Neuronal stem cell (in vitro differentiated cells): ENCODE results near the gene NUDT14.

Experiments used
- DNase-seq: peaks from one replicate; pipeline ENCODE4 v3.0.0-alpha.2; 2013; ENCODE audit warnings: low spot score
- H2AFZ ChIP-seq: one replicate; pipeline ENCODE4 v1.6.1; 2013; ENCODE audit warnings: mild to moderate bottlenecking, low read length, inconsistent platforms
- H2AK5ac ChIP-seq: 2 replicates; pipeline ENCODE4 v1.6.1; 2013; ENCODE audit warnings: low read depth, mild to moderate bottlenecking, inconsistent platforms, low read length, moderate library complexity, mixed read lengths
- H2BK120ac ChIP-seq: 2 replicates; pipeline ENCODE4 v1.6.1; 2013; ENCODE audit warnings: low read depth, mild to moderate bottlenecking, inconsistent platforms, low read length, moderate library complexity, mixed read lengths
- H2BK12ac ChIP-seq: one replicate; pipeline ENCODE4 v1.6.1; 2013; ENCODE audit warnings: low read length, inconsistent platforms
- H2BK15ac ChIP-seq: 2 replicates; pipeline ENCODE4 v1.6.1; 2013; ENCODE audit warnings: mild to moderate bottlenecking, low read length, inconsistent platforms, mixed read lengths
- H2BK5ac ChIP-seq: one replicate; pipeline ENCODE4 v1.6.1; 2013; ENCODE audit warnings: inconsistent platforms, mild to moderate bottlenecking, low read length, moderate library complexity
- H3K14ac ChIP-seq: one replicate; pipeline ENCODE4 v1.6.1; 2013; ENCODE audit warnings: low read length, inconsistent platforms
- H3K18ac ChIP-seq: 2 replicates; pipeline ENCODE4 v1.6.1; 2013; ENCODE audit warnings: low read length, inconsistent platforms
- H3K23ac ChIP-seq: 2 replicates; pipeline ENCODE4 v1.6.1; 2013; ENCODE audit warnings: low read depth, mild to moderate bottlenecking, mixed read lengths, low read length, inconsistent platforms; ENCODE audit not compliant: poor library complexity
- H3K27ac ChIP-seq: replicated peaks from 3 replicates; pipeline ENCODE4 v1.5.1; 2013; ENCODE audit warnings: low read length, inconsistent platforms
- H3K27me3 ChIP-seq, 3 experiments: 2 replicates each; pipeline ENCODE4 v1.6.1; 2013; ENCODE audit warnings: low read length in 3 of 3, mild to moderate bottlenecking in 2 of 3, inconsistent platforms in 1 of 3, low read depth in 1 of 3, mixed read lengths in 1 of 3, moderate library complexity in 1 of 3; ENCODE audit not compliant: control insufficient read depth in 3 of 3, insufficient read depth in 3 of 3
- H3K36me3 ChIP-seq, 2 donors: replicated peaks in 1 of 2; 2 replicates each; pipeline ENCODE4 v1.6.1; 2013; ENCODE audit warnings: low read length in 2 of 2; ENCODE audit not compliant: control insufficient read depth in 2 of 2, insufficient read depth in 2 of 2
- H3K4ac ChIP-seq: 2 replicates; pipeline ENCODE4 v1.6.1; 2013; ENCODE audit warnings: inconsistent platforms, mild to moderate bottlenecking, low read length, moderate library complexity
- H3K4me1 ChIP-seq, 2 donors: 1 replicate in 1 of 2; 2 replicates in 1 of 2; pipeline ENCODE4 v1.6.1; 2013; ENCODE audit warnings: low read length in 2 of 2, low read depth in 1 of 2; ENCODE audit not compliant: control insufficient read depth in 2 of 2, insufficient read depth in 1 of 2
- H3K4me2 ChIP-seq: one replicate; pipeline ENCODE4 v1.6.1; 2013; ENCODE audit warnings: mild to moderate bottlenecking, low read length, inconsistent platforms; ENCODE audit not compliant: insufficient read depth, poor library complexity, severe bottlenecking
- H3K4me3 ChIP-seq, 2 donors: 2 replicates each; pipeline ENCODE4 v1.5.1; 2013; ENCODE audit warnings: low read length in 2 of 2, mild to moderate bottlenecking in 2 of 2, inconsistent platforms in 1 of 2, moderate library complexity in 1 of 2
- H3K79me1 ChIP-seq: one replicate; pipeline ENCODE4 v1.6.1; 2013; ENCODE audit warnings: low read depth, mild to moderate bottlenecking, inconsistent platforms, low read length, moderate library complexity
- H3K9ac ChIP-seq: one replicate; pipeline ENCODE4 v1.6.1; 2013; ENCODE audit warnings: mild to moderate bottlenecking, low read depth, low read length, inconsistent platforms; ENCODE audit not compliant: poor library complexity
- H3K9me3 ChIP-seq, 2 donors: replicated peaks in 1 of 2; 2 replicates each; pipeline versions ENCODE3 to v1.6.1; 2013; ENCODE audit warnings: low read length in 2 of 2, mild to moderate bottlenecking in 2 of 2, inconsistent platforms in 1 of 2, low read depth in 1 of 2, mixed read lengths in 1 of 2, moderate library complexity in 1 of 2; ENCODE audit not compliant: control insufficient read depth in 2 of 2, insufficient read depth in 1 of 2
- H4K8ac ChIP-seq: one replicate; pipeline ENCODE4 v1.6.1; 2013; ENCODE audit warnings: low read depth, mild to moderate bottlenecking, inconsistent platforms, low read length, moderate library complexity
- H4K91ac ChIP-seq: one replicate; pipeline ENCODE4 v1.6.1; 2013; ENCODE audit warnings: low read length, low read depth, mild to moderate bottlenecking, inconsistent platforms; ENCODE audit not compliant: poor library complexity
- WGBS, 2 donors: extraction: QIAGEN DNeasy Blood & Tissue Kit; methylation state at CpG; one replicate each; pipeline ENCODE4 v1.1.7; 2013; ENCODE audit warnings: missing lambda C conversion rate in 2 of 2, mixed read lengths in 1 of 2; ENCODE audit not compliant: insufficient read length in 2 of 2, insufficient replicate concordance in 1 of 2; ENCODE audit errors: extremely low coverage in 2 of 2; 5-methylcytosine and 5-hydroxymethylcytosine counted together

NUDT14 gene

DNA sequence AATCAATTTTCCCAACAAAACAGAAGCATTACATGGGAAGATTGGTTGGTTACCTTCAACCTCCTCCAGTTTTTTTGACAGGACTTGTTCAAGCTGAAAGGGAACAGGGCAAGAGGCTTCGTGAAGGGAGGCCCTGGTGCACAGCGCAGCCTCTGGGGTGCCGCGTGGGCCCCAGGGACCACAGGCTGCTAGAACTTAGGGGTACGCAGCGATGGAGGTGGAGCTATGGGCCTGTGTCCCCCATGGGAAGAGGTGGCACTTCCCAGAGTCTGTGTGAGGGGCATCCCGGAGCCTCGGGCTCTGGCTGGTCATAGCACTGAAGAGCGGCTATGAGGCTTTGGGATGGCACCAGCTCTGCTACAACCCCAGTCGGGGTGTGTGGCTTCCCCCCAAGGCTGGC lies 45.1 kb upstream of the NUDT14 start:
- Histone ChIP-seq H2AK5ac (no peak overlapping the region), H4K8ac (peak overlapping the region; percentile 17), H2AFZ (no peak overlapping the region), H3K23ac (no peak overlapping the region), H3K4me3 (no peak overlapping the region), H2BK5ac (peak overlapping the region; percentile 24), H3K4me1 (no peaks in the 10 kb centered on the region), H2BK120ac (no peak overlapping the region), H2BK15ac (no peak overlapping the region), H3K4me2 (no peak overlapping the region), H3K9me3 (no peaks in the 10 kb centered on the region), H3K27ac (no peak overlapping the region), H3K14ac (no peak overlapping the region), H4K91ac (no peak overlapping the region), H2BK12ac (peak overlapping the region; percentile 22), H3K27me3 (no peaks in the 10 kb centered on the region), H3K9ac (no peak overlapping the region), H3K18ac (peak overlapping the region; percentile 11), H3K4ac (no peak overlapping the region), H3K36me3 (peaks cover 16 to 33% of the 10 kb centered on the region in 2 donors), H3K79me1 (peaks cover 13% of the 10 kb centered on the region)
- no CpG with 5 or more reads among the region's 10 CpGs for WGBS, 2 donors
- no peak for DNase-seq

DNA sequence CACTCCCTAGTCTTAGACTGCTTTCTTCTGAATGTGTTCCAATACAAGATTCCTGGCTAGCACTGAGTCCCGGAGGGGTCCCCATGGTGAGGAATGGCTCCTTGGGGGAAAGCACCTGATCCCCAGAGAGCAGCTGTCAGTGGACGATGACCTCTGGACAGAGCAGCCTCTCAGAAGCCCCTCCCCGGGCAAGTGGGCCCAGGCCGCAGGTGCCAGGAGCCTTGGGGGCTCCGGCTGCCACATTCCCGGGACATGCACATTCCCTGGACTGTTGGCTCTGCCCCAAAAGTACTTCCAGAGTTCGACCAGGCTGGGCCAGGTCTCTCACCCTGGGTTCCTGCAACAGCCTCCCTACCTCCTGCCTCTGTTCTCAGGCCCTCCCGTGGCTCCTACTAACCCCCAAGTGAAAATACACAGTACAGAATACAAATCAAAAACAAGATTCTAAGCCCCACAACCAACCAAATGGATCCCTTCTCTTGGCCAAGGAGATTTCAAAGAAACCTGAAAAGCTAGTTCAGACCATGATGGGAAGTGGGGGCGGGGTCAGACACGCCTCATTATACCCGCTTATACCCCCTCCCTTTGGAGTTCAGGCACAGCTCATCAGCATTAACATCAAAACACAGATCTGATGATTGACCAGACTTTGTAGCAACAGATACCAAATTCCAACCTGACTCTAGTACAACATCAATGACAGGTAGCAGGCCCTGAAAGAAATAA lies 43.9 kb upstream of the NUDT14 start:
- peaks cover 16% of the 10 kb centered on the region for H3K79me1 ChIP-seq
- no peak overlapping the region for H3K27ac ChIP-seq
- no peak overlapping the region for H2AK5ac ChIP-seq
- no peak overlapping the region for H4K8ac ChIP-seq
- no CpG with 5 or more reads among the region's 11 CpGs for WGBS, 2 donors
- no peaks in the 10 kb centered on the region for H3K9me3 ChIP-seq
- H3K18ac ChIP-seq, result no peak overlapping the region
- no peak for DNase-seq
- no peak overlapping the region for H3K9ac ChIP-seq
- H2BK12ac ChIP-seq, result no peak overlapping the region
- H3K36me3 ChIP-seq, result peaks cover 24 to 43% of the 10 kb centered on the region in 2 donors
- no peak overlapping the region for H3K4ac ChIP-seq
- no peak overlapping the region for H3K14ac ChIP-seq
- H3K4me1 ChIP-seq, result no peaks in the 10 kb centered on the region
- no peak overlapping the region for H2BK5ac ChIP-seq
- no peak overlapping the region for H2AFZ ChIP-seq
- H3K23ac ChIP-seq, result no peak overlapping the region
- no peaks in the 10 kb centered on the region for H3K27me3 ChIP-seq
- H4K91ac ChIP-seq, result no peak overlapping the region
- no peak overlapping the region for H3K4me2 ChIP-seq
- H3K4me3 ChIP-seq, result no peak overlapping the region
- no peak overlapping the region for H2BK15ac ChIP-seq
- no peak overlapping the region for H2BK120ac ChIP-seq

DNA sequence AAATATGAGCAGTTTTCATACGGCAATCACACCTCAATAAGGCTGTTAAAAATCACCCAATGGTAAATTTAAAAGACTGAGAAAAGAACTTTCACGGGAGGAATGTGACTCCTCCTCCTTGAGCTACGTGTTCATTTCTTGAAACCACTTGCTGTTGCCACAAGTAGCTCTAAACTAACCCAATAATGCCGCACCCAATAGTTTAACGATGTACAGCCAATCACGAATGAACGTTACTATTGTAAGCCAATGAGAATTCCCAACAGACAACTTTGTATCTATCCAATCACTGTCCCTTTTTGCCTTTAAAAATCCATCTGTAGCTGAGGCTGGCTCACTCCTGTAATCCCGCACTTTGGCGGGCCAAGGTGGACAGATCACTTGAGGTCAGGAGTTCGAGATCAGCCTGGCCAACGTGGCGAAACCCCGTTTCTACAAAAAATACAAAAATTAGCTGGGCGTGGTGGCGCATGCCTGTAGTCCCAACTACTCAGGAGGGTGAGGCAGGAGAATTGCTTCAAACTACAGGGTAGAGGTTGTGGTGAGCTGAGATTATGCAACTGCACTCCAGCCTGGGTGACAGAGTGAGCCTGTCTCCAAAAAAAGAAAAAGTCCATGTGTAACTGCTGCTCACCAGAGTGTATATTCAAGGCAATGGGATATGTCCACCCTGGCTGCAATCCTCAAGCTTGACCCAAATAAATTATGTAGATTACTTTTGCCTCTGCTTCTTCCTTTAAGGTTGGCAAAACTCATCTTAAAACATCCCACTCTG lies 42.8 kb upstream of the NUDT14 start:
- Histone ChIP-seq H3K18ac (no peak overlapping the region), H3K36me3 (peaks cover 26 to 50% of the 10 kb centered on the region in 2 donors), H3K79me1 (peaks cover 13% of the 10 kb centered on the region), H2BK15ac (no peak overlapping the region), H2AK5ac (no peak overlapping the region), H4K8ac (no peak overlapping the region), H3K4me1 (no peaks in the 10 kb centered on the region), H3K9ac (no peak overlapping the region), H3K23ac (no peak overlapping the region), H3K4ac (no peak overlapping the region), H3K14ac (no peak overlapping the region), H3K4me2 (no peak overlapping the region), H3K27me3 (no peaks in the 10 kb centered on the region), H2BK5ac (no peak overlapping the region), H4K91ac (no peak overlapping the region), H3K9me3 (no peaks in the 10 kb centered on the region), H2AFZ (no peak overlapping the region), H2BK120ac (no peak overlapping the region), H3K27ac (no peak overlapping the region), H3K4me3 (no peak overlapping the region), H2BK12ac (no peak overlapping the region)
- WGBS, 2 donors, result no CpG with 5 or more reads among the region's 15 CpGs
- no peak for DNase-seq

DNA sequence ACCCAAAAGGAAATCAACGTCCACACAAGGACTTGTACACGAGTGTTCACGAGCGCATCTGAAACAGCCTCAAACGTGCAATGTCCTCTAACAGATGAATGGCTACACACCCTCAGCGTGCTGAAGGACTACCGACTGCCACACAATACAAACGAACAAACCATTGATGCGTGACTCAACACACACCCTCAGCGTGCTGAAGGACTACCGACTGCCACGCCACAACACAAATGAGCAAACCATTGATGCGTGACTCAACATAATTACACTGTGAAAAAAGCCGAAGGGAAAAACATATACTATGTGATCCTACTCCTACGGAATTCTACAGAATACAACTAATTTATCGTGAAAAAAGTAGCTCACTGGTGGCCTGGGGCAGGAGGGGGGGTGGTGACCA lies 42.1 kb upstream of the NUDT14 start:
- Histone ChIP-seq H3K23ac (no peak overlapping the region), H2BK15ac (no peak overlapping the region), H2AFZ (no peak overlapping the region), H2BK120ac (no peak overlapping the region), H3K18ac (no peak overlapping the region), H4K91ac (no peak overlapping the region), H2BK5ac (no peak overlapping the region), H2BK12ac (no peak overlapping the region), H3K79me1 (peaks cover 8% of the 10 kb centered on the region), H3K27me3 (no peaks in the 10 kb centered on the region), H3K9me3 (no peaks in the 10 kb centered on the region), H3K27ac (no peak overlapping the region), H2AK5ac (no peak overlapping the region), H3K14ac (no peak overlapping the region), H4K8ac (no peak overlapping the region), H3K36me3 (peaks cover 28 to 52% of the 10 kb centered on the region in 2 donors), H3K9ac (no peak overlapping the region), H3K4me2 (no peak overlapping the region), H3K4ac (no peak overlapping the region), H3K4me3 (no peak overlapping the region), H3K4me1 (no peaks in the 10 kb centered on the region)
- WGBS, 2 donors, result no CpG with 5 or more reads among the region's 16 CpGs
- DNase-seq, result no peak
